Hippocampal formation (tissue), 2 donors: ENCODE data around the gene ARL15.
"Not testable (repeated sequence)": the region's sequence is repeated elsewhere in the genome, so short reads cannot be mapped to it uniquely, and the experiment has no call there.

ENCODE experiments used
- DNase-seq, 2 donors: peaks; one replicate each; lab custom pipeline; 2025; lab: John Stamatoyannopoulos, UW

The ARL15 gene

DNA sequence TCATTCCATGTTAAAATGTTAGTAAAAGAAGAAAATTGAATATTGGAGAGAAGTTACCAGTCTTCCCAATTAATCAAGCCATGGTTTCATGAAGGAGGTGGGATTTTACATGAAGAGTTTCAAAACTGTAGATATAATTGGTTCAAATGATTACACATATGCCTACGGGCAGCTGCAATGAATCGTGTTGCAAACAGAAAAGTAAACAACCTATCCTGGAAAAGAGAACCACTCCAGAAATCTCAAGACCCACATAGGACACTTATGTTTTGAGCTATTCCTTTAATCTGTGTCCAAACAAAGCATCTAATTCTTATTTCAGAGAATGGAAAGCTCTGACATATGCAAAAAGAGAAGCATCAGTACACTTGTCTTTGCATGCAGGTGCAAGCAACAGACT lies 409.7 kb downstream of the ARL15 start:
- DNase-seq: no peak

DNA sequence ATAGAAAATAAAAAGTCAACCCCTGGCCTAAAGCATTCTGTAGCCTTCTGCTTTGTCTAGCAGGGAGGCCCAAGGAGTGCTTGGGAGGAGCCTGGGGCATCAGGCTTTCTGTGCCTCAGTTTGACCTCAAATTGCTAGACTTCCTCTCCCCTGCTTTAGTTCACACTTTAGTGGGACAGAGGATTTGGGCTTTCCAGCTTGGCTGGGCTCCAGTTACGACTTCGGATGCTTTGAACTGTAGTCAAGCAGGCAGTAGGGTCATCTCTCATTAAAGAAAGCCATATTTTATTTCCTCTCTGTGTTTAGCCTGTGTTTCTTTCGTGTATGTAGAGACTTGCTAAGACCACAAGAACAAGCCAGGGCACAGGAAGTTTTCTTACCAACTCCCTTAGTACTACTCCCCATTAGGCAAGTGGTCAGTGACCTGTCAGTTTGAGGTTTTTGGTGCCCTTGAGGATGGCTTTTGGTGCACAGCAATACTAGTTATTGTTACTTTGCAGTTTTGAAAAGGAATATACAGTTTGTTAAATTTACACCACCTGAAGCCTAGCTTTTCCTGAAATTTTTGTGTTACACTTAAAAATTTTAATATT lies 415.2 kb downstream of the ARL15 start:
- DNase-seq: no peak

DNA sequence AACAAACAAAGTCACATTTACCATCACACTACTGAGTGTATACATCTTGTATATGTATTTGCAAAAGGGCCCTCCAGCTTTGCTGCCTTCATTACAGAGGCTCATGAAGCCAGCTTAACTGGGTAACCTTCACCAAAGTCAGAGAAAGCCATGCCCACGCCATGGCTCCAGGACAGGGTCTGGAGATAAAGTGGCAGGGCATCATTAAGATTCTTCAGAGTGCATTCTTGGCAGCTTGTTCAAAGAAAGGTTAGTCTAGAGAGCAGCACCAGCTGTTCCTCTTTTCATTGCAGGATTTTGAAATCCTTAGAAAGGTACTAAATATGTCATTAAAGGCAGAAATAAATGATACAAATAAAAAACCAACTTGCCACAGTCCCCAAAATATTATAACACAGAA lies 416.7 kb downstream of the ARL15 start:
- no peak for DNase-seq

DNA sequence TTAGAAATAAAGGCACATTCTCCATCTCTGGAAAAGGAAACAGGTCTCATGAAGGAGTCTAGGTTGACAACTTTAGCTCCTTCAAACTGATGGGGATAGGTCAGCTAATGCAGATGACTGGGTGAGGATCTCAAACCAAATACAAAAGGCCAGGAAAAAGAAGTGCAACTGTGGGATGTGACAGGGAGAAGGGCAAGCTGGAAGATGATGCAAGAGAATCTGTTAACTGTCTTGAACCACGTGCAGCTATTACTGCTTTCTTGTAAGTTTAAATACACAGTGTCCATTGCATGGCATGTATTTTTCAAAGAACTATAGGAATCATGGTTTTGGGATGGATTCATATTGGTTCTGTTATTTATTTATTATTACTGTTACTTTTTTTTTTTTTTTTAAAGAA lies 418.1 kb downstream of the ARL15 start:
- no peak for DNase-seq

DNA sequence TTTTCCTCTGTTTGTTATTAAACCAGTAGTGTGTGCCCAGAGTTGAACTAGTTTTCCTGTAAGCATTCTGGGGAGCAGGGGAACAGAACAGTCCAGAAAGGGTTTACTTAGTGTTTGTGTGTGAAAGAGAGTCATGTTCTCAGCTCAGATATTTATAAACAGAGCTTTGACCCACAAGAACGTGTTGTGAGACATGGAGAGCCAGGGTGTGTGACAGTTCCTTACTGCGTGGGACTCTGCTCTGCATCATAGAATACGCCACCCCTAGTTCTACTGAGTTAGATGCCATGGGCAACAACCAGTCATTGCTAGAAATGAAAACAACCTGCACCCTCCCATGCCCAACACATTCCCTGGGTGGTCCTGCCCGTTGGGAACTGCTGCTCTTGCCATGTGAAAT lies 419.2 kb downstream of the ARL15 start:
- DNase-seq: no peak

DNA sequence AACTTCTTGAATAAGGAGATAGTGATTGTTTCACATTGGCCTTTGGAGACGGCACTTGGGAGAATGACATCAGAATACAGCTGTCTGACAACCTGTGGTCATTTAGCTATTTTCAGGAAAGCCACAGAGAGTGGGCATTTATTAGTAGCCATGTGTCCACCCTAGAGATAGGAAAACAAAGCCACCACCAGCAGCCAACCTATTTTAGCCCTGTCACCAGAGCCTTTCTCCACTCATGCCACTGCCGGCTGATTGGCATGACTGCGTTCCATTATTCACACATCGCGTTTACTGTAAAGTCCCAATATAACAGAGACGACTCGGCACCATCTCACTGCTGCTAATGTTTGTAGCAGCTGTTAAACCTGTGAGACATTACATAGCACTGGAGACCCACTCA lies 419.9 kb downstream of the ARL15 start:
- no peak for DNase-seq

DNA sequence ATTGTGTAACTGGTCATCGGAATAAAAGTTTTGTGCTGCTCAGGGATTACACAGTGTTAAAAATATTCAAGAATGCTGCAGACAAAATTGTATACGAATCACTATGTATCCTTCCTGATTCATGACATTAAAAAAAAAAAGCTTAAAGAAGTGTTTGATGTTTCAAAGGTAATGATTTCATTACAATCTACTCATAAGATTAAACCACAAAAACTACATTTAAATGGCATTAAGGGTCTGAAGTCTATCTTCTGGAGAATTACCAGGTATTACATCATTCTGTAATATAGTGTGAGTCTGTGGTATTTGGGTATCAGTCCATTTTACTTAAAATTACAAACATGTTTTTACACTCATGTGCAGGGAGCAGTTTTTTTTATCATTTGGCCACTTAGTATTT lies 425.5 kb downstream of the ARL15 start:
- no peak for DNase-seq

DNA sequence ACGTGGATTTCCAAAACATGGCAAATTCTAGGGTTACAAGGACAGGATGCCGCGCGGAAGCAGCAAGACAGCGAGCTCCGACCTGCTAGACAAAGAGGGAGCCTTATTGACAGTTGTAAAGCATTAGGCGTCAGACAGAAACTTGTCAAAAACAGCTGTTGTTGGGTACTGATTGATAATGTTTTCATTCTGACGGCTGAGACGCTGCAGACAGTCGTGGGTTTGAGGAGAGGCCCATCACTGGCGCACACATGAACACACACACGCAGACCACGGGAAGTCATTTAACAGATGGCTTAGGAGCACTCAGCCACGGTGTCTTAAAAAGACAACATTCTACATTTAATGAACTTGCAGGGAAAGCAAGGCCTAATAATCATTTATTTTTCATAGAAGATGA lies 426.0 kb downstream of the ARL15 start:
- DNase-seq: no peak

DNA sequence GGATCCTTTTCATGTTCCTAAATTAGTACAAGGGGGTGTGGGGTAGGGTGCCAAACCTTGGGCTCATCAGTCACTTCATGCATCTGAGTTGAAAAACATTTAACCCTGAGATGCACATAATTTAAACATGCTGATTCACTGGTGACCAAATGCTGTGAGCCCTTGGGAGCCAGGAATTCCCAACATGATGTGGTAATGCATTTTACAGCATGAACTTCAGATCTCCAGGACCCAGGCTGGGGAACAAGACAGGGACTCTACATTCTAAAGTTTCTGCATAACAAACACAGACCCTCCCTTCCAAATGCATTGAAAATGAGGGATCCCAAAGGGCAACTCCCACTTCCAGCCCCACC lies 427.7 kb downstream of the ARL15 start:
- DNase-seq: no peak

DNA sequence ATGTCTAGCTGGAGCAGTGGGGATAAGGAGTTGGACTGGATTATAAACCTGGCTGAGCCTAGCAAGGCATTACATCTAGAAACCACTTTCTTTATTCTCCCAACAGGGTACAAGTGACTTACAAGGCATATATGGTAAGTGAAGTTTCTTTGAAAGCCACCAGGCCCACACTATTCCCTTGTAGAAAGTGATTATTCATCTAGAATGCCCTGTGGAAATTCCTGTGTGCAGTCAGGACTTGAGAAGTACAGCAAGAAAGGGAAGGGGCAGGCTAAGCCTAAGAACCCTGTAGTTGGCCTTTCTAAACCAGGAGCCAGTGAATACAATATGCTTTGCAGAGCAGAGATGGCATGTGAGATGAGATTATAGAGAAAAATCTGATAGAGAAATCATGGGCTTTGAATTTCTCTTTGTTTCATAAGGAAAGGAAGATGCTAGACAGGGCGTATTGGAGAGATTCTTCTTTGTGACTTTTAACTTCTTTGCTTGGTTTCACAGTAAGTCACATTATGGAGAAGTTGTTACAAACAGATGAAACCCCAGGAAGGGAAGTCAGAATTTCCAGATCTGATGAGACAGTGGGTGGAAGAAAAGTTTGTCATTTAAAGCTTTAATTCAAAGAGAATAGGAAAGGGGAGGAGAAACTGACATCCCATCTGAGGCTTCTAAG lies 428.2 kb downstream of the ARL15 start:
- no peak for DNase-seq

DNA sequence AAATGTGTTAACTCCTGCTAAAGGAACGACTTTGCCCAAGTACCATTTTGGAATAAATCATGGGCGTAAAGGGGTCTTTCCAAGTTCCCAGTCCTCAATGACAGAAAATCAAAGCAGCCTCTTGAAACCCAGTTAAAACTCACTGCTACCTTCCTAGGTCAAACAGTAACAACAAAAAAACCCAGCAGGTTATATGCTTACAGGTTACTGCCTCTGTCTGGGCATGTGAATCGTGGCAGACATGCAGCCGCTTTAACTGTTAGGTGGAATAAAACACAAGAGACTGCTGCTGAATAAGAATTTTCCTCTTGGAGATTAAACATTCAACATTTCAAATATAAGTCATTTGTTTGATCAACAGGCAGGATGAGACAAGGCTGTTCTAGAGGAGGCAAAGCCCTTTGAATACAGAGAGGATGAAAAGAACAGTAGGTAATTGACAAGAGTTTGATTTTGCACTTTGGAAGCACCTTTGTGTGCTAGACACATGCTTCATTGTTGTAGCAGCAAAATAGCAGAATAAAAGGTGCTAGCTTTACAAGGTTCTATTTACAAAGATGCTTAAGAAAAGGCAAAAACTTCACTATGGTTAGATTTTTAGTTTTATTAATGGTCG lies 430.6 kb downstream of the ARL15 start:
- DNase-seq: no peak

DNA sequence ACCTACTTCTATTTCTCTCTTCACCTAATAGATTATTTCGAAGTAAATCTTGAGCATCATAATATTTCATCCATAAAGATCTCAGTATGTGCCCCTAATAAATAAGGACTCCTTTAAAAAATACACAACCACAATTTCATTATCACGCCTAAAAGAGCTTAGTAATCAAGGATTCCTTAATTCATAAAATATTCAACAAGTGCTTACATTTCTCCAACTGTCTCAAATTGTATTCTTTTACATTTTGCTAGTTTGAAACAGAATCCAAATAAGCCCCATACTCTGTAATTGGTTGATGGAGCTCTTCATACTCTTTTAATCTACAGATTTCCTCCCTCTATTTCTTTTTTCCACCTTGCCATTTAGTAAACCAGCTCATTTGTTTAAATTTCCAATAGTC lies 432.4 kb downstream of the ARL15 start:
- DNase-seq: no peak

DNA sequence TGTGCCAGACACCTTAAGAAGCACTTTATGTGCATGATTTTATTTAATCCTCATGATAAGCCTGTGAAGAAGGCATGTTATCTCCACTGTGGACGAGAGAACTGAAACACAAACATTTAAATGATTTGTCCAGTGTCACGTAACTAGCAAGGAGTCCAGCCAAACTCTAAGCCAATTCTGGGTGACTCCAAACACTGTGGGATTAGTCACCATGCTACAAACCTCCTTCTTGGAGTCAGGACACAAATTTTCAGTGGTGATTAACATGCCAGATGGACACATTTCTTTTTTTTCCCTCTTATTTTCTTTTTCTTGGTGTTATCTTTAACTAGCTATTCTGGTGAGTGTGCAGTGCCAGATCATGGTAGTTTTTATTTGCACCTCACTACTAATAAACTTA lies 433.1 kb downstream of the ARL15 start:
- DNase-seq: no peak

DNA sequence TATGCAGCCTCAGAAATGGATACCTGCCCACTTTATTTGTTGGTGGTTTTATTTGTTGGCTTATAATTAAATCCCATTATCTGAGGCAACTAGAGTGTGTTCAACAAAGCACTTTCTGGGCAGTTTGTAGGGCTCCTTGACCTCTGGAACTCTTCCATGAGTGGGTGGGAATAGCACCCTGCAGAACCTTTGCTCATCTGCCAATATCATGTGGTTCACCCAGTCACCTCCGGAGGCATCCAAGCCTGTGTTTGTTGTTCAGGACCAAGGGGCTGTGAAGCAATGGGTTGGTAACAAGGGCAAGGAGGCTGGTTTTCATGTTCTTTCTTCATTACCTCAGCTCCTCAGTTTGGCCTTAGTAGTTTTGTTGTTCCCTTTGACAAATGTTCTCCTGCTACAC lies 436.0 kb downstream of the ARL15 start:
- no peak for DNase-seq

DNA sequence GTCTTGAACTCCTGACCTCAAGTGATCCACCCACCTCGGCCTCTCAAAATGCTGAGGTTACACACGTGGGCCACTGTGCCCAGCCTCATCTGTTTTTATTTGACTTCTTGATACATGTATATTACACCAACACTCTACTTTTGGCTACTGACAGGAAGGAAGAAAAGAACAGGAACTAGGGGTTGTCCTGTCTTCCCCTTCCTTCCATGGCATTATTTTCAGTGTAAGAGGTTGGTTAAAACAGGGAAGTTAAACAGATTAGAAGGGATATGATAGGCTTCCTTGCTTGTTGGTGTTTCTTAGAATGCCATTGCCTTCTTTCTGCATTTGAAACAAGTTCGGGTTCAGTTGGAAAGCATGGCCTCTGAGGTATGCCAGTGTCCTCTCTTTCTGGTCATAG lies 437.1 kb downstream of the ARL15 start:
- no peak for DNase-seq

DNA sequence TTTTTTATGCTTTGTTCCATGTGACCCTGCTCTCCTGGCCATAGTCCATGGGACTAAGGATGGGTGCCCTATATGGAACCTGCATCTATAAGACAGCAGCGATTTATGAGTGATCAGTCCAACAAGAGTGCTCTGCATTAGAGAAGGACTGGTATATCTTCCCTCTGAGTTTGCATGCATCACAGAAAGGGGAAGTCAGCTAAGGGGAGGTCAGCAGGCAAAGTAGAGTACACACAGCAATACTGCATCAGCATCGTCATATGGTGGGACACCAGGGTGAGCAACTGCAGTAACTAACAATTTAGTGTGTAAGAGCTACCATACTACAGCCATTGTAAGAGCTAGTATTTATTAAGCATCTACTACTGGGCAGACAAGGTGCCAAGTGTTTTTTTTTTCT lies 438.6 kb downstream of the ARL15 start:
- DNase-seq: no peak

DNA sequence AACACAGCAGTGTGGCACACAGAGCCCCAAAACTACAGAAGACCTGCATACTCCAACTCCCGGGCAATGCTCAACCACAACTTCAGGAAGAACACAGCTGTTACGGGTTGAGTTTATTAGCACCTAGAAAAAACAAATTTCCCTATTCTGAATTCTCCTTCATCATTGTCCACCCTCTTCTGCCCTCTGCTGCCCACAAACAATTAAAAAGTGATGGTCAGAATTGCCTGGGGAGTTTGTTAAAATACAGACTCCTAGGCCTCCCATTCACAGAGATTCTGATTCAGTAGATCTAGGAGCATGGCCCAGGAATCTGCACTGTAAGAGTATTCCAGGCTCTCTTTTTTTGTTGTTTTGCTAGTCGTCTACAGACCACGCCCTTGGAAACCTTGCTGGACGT lies 439.3 kb downstream of the ARL15 start:
- no peak for DNase-seq

DNA sequence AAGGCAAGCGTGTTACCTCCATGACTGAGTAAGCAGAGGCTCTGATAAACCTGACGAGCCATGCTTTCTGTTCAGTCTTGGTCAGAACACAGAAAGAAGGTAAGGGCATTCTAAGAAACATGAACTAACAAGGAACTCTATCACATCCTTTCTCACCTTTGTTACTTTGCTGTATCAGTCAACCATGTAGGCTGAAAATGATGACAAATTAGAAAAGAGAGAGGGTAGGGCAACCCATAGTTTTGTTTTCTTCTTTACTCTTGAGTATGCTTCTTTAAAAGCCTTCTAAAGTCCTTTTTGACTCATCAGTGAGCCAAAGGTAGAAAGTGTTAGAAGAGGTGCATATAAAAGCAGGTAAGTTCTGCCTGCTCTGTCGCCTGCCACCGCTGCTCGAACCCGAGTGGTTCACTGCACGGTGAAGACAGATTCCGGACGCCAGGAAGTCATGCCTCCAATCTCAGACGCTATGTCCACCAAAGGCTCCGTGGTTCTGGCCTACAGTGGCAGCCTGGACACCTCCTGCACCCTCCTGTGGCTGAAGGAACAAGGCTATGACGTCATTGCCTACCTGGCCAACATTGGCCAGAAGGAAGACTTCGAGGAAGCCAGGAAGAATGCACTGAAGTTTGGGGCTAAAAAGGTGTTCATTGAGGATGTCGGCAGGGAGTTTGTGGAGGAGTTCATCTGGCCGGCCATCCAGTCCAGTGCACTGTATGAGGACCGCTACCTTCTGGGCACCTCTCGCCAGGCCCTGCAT lies 451.5 kb downstream of the ARL15 start:
- DNase-seq: no peak

DNA sequence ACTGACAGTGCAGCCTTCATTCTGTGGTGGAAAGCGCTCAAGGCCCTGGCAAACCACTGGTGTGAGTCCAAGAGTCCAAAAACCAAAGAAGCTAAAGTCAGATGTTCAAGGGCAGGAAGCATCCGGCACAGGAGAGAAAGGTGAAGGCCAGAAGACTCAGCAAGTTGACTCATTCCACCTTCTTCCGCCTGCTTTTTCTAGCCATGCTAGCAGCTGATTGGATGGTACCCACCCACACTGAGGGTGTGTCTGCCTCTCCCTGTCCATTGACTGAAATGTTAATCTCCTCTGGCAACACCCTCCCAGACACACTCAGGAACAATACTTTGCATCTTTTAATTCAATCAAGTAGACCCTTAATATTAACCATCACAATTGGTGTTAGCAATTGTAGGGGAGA lies 453.9 kb downstream of the ARL15 start:
- no peak for DNase-seq

DNA sequence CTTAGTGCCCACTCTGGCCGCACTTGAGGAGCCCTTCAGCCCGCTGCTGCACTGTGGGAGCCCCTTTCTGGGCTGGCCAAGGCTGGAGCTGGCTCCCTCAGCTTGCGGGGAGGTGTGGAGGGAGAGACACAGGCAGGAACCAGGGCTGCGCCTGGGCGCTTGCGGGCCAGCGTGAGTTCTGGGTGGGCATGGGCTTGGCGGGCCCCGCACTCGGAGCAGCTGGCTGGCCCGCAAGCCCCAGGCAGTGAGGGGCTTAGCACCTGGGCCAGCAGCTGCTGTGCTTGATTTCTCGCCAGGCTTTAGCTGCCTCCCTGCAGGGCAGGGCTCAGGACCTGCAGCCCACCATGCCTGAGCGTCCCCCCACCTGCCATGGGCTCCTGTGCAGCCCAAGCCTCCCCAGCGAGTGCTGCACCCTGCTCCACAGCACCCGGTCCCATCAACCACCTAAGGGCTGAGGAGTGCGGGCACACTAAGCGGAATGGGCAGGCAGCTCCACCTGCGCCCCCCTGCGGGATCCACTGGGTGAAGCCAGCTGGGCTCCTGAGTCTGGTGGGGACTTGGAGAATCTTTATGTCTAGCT lies 473.4 kb downstream of the ARL15 start:
- not testable (repeated sequence) for DNase-seq

DNA sequence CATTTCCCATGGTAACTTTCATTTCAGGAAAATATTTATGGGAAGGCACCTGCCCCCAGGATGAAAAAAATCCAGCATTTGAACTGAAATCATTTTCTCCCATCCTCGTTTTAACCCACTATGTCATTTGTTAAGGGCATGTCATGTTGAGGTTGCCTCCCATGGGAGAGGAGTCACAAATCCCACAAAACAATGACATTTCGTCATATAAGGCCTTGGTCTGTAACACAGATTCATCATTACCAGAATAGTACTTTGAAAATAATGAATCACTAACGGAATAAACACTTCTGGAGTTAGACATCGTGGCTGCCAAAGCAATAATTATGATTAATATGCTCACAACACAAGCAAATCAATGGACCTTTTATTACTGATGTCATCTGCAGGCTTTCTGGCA lies 475.9 kb downstream of the ARL15 start:
- no peak for DNase-seq
